Measurements from ENCODE around the gene OR52A1.

GRCh38 chr11:5137014-5137413 is 17.5 kb downstream of the OR52A1 start:
- TF ChIP-seq CTCF (IDR thresholded peaks at IDR 0.05) = no peak
- no peak for TF ChIP-seq REST (IDR thresholded peaks at IDR 0.05; ENCODE audit: insufficient read depth in 1 of 2, low read depth in 2 of 2, low read length in 1 of 2)
- no peak for TF ChIP-seq SIN3A (IDR thresholded peaks at IDR 0.05; ENCODE audit: borderline replicate concordance, insufficient read depth, low read depth, low read length)
